ENCODE results near the gene ZCCHC24.
"Not testable (repeated sequence)": the region's sequence is repeated elsewhere in the genome, so short reads cannot be mapped to it uniquely, and the experiment has no call there.

The ZCCHC24 gene

GRCh38 chr10:79347226-79347893, 98.1 kb downstream of the ZCCHC24 start, which contains the start of gene PPIF:
PPIF (plus strand) TSS chr10:79347469; CDS start chr10:79347549, 80 bp downstream.
- H3K9me3 ChIP-seq (ENCODE audit: control insufficient read depth, low read depth, low read length): no peaks in the 10 kb centered on the region
- H3K27me3 ChIP-seq (ENCODE audit: control insufficient read depth, insufficient read depth, low read length): no peaks in the 10 kb centered on the region
- peak within 1 kb of the TSS; percentile 68 for H3K4me3 ChIP-seq (ENCODE audit: low read length)
- peaks cover 30% of the 10 kb centered on the region for H3K36me3 ChIP-seq (ENCODE audit: control insufficient read depth, low read depth, low read length)
- peak within 1 kb of the TSS; percentile 81 for H3K9ac ChIP-seq (ENCODE audit: low read length)
- no peak within 1 kb of the TSS for H3K27ac ChIP-seq (ENCODE audit: low read length)
- peaks cover 8% of the 10 kb centered on the region for H3K4me1 ChIP-seq (ENCODE audit: control insufficient read depth, low read depth, low read length)

- Histone ChIP-seq H3K36me3 (ENCODE audit: control insufficient read depth, low read depth, low read length) (peaks cover 23% of the 10 kb centered on the region), H3K4me3 (ENCODE audit: low read length) (peak overlapping the region; percentile 68), H3K4me1 (ENCODE audit: control insufficient read depth, low read depth, low read length) (peaks cover 8% of the 10 kb centered on the region), H3K9me3 (ENCODE audit: control insufficient read depth, low read depth, low read length) (no peaks in the 10 kb centered on the region), H3K9ac (ENCODE audit: low read length) (no peak overlapping the region), H3K27ac (ENCODE audit: low read length) (no peak overlapping the region), H3K27me3 (ENCODE audit: control insufficient read depth, insufficient read depth, low read length) (no peaks in the 10 kb centered on the region)
Observed at GRCh38 chr10:79346388-79347225, 98.8 kb downstream of the ZCCHC24 start.

- Histone ChIP-seq H3K27ac (ENCODE audit: low read length) (no peak overlapping the region), H3K9me3 (ENCODE audit: control insufficient read depth, low read depth, low read length) (no peaks in the 10 kb centered on the region), H3K4me1 (ENCODE audit: control insufficient read depth, low read depth, low read length) (peaks cover 8% of the 10 kb centered on the region), H3K27me3 (ENCODE audit: control insufficient read depth, insufficient read depth, low read length) (no peaks in the 10 kb centered on the region), H3K36me3 (ENCODE audit: control insufficient read depth, low read depth, low read length) (peaks cover 20% of the 10 kb centered on the region), H3K4me3 (ENCODE audit: low read length) (no peak overlapping the region), H3K9ac (ENCODE audit: low read length) (no peak overlapping the region)
Observed at GRCh38 chr10:79346012-79346340, 99.4 kb downstream of the ZCCHC24 start.

- H3K36me3 ChIP-seq (ENCODE audit: control insufficient read depth, low read depth, low read length): peaks cover 15% of the 10 kb centered on the region
- no peaks in the 10 kb centered on the region for H3K9me3 ChIP-seq (ENCODE audit: control insufficient read depth, low read depth, low read length)
- H3K9ac ChIP-seq (ENCODE audit: low read length): no peak overlapping the region
- no peak overlapping the region for H3K4me3 ChIP-seq (ENCODE audit: low read length)
- peaks cover 8% of the 10 kb centered on the region for H3K4me1 ChIP-seq (ENCODE audit: control insufficient read depth, low read depth, low read length)
- H3K27ac ChIP-seq (ENCODE audit: low read length): no peak overlapping the region
- H3K27me3 ChIP-seq (ENCODE audit: control insufficient read depth, insufficient read depth, low read length): no peaks in the 10 kb centered on the region
Observed at GRCh38 chr10:79345241-79346011, 100.0 kb downstream of the ZCCHC24 start.

- no peak overlapping the region for H3K9ac ChIP-seq (ENCODE audit: low read length)
- H3K9me3 ChIP-seq (ENCODE audit: control insufficient read depth, low read depth, low read length): no peaks in the 10 kb centered on the region
- peaks cover 7% of the 10 kb centered on the region for H3K36me3 ChIP-seq (ENCODE audit: control insufficient read depth, low read depth, low read length)
- H3K4me3 ChIP-seq (ENCODE audit: low read length): no peak overlapping the region
- H3K27ac ChIP-seq (ENCODE audit: low read length): no peak overlapping the region
- H3K4me1 ChIP-seq (ENCODE audit: control insufficient read depth, low read depth, low read length): peaks cover 8% of the 10 kb centered on the region
- H3K27me3 ChIP-seq (ENCODE audit: control insufficient read depth, insufficient read depth, low read length): no peaks in the 10 kb centered on the region
Observed at GRCh38 chr10:79344502-79345195, 100.8 kb downstream of the ZCCHC24 start.

GRCh38 chr10:79342811-79343561, 102.4 kb downstream of the ZCCHC24 start:
- Histone ChIP-seq H3K9ac (ENCODE audit: low read length) (no peak overlapping the region), H3K36me3 (ENCODE audit: control insufficient read depth, low read depth, low read length) (no peaks in the 10 kb centered on the region), H3K27ac (ENCODE audit: low read length) (no peak overlapping the region), H3K9me3 (ENCODE audit: control insufficient read depth, low read depth, low read length) (no peaks in the 10 kb centered on the region), H3K27me3 (ENCODE audit: control insufficient read depth, insufficient read depth, low read length) (no peaks in the 10 kb centered on the region), H3K4me3 (ENCODE audit: low read length) (no peak overlapping the region), H3K4me1 (ENCODE audit: control insufficient read depth, low read depth, low read length) (peaks cover 8% of the 10 kb centered on the region)

GRCh38 chr10:79342295-79342761, 103.1 kb downstream of the ZCCHC24 start:
- Histone ChIP-seq H3K27ac (ENCODE audit: low read length) (no peak overlapping the region), H3K9me3 (ENCODE audit: control insufficient read depth, low read depth, low read length) (no peaks in the 10 kb centered on the region), H3K27me3 (ENCODE audit: control insufficient read depth, insufficient read depth, low read length) (no peaks in the 10 kb centered on the region), H3K4me1 (ENCODE audit: control insufficient read depth, low read depth, low read length) (peaks cover 8% of the 10 kb centered on the region), H3K9ac (ENCODE audit: low read length) (no peak overlapping the region), H3K36me3 (ENCODE audit: control insufficient read depth, low read depth, low read length) (no peaks in the 10 kb centered on the region), H3K4me3 (ENCODE audit: low read length) (no peak overlapping the region)

- no peaks in the 10 kb centered on the region for H3K27me3 ChIP-seq (ENCODE audit: control insufficient read depth, insufficient read depth, low read length)
- no peaks in the 10 kb centered on the region for H3K9me3 ChIP-seq (ENCODE audit: control insufficient read depth, low read depth, low read length)
- no peak overlapping the region for H3K4me3 ChIP-seq (ENCODE audit: low read length)
- H3K27ac ChIP-seq (ENCODE audit: low read length): no peak overlapping the region
- no peak overlapping the region for H3K9ac ChIP-seq (ENCODE audit: low read length)
- H3K36me3 ChIP-seq (ENCODE audit: control insufficient read depth, low read depth, low read length): no peaks in the 10 kb centered on the region
- peaks cover 10% of the 10 kb centered on the region for H3K4me1 ChIP-seq (ENCODE audit: control insufficient read depth, low read depth, low read length)
Observed at GRCh38 chr10:79340646-79341244, 104.7 kb downstream of the ZCCHC24 start.

GRCh38 chr10:79339266-79339665, 106.2 kb downstream of the ZCCHC24 start:
- H3K4me1 ChIP-seq (ENCODE audit: control insufficient read depth, low read depth, low read length): peaks cover 10% of the 10 kb centered on the region
- no peaks in the 10 kb centered on the region for H3K36me3 ChIP-seq (ENCODE audit: control insufficient read depth, low read depth, low read length)
- H3K4me3 ChIP-seq (ENCODE audit: low read length): no peak overlapping the region
- H3K27me3 ChIP-seq (ENCODE audit: control insufficient read depth, insufficient read depth, low read length): no peaks in the 10 kb centered on the region
- H3K9me3 ChIP-seq (ENCODE audit: control insufficient read depth, low read depth, low read length): no peaks in the 10 kb centered on the region
- H3K27ac ChIP-seq (ENCODE audit: low read length): no peak overlapping the region
- H3K9ac ChIP-seq (ENCODE audit: low read length): no peak overlapping the region

GRCh38 chr10:79337783-79338469, 107.5 kb downstream of the ZCCHC24 start:
- not testable (repeated sequence) for H3K9me3 ChIP-seq (ENCODE audit: control insufficient read depth, low read depth, low read length); H3K4me3 ChIP-seq (ENCODE audit: low read length); H3K27me3 ChIP-seq (ENCODE audit: control insufficient read depth, insufficient read depth, low read length); H3K36me3 ChIP-seq (ENCODE audit: control insufficient read depth, low read depth, low read length); H3K27ac ChIP-seq (ENCODE audit: low read length); H3K4me1 ChIP-seq (ENCODE audit: control insufficient read depth, low read depth, low read length); H3K9ac ChIP-seq (ENCODE audit: low read length)

Measured in iPS-18a (cell line).